Natural killer cell treated with Interleukin-12 subunit alpha and Interleukin-12 subunit beta and Interleukin-15 and Interleukin-18, amount 100 ng/mL, for 72 hours (primary cell): ENCODE measurements around the gene ERI2. TPM values are rescaled to one million over a fixed set of nuclear protein-coding genes. Genes with fewer than 3 reads are reported as not detected.

Experiments used
- ATAC-seq, 2 donors: fragments of 150-1000 bp; cut with Tn5 transposase in 1 of 2; sonication (Bioruptor Pico), chemical (Tn5 transposase) in 1 of 2; 2 replicates each; pipeline ENCODE4 v1.10.0; 2021
- DNase-seq: peaks from one replicate; pipeline ENCODE4 v3.0.0; 2022; ENCODE audit warnings: low spot score
- H3K27ac Mint-ChIP-seq, 2 donors: 1 replicate in 1 of 2; 2 replicates in 1 of 2; pipeline ENCODE4 v1.8.0; 2022; ENCODE audit warnings: mixed read lengths in 2 of 2, mild to moderate bottlenecking in 1 of 2, moderate library complexity in 1 of 2
- H3K27me3 Mint-ChIP-seq, 2 donors: 1 replicate in 1 of 2; 2 replicates in 1 of 2; pipeline ENCODE4 v1.8.0; 2022; ENCODE audit warnings: mixed read lengths in 2 of 2
- H3K36me3 Mint-ChIP-seq: one replicate; pipeline ENCODE4 v1.8.0; 2022; ENCODE audit warnings: mixed read lengths
- H3K4me1 Mint-ChIP-seq, 2 donors: 1 replicate in 1 of 2; 2 replicates in 1 of 2; pipeline ENCODE4 v1.8.0; 2022; ENCODE audit warnings: low read depth in 2 of 2, mixed read lengths in 2 of 2, mild to moderate bottlenecking in 1 of 2
- H3K4me3 Mint-ChIP-seq: one replicate; pipeline ENCODE4 v1.8.0; 2022; ENCODE audit warnings: mixed read lengths
- H3K9me3 Mint-ChIP-seq: 2 replicates; pipeline ENCODE4 v1.8.0; 2022; ENCODE audit warnings: mixed read lengths
- total RNA-seq, 2 donors: library from RNA; stranded (reverse); gene quantifications; one replicate each; pipeline ENCODE4 v1.2.3, GENCODE V29; 2022

The ERI2 gene, protein sequence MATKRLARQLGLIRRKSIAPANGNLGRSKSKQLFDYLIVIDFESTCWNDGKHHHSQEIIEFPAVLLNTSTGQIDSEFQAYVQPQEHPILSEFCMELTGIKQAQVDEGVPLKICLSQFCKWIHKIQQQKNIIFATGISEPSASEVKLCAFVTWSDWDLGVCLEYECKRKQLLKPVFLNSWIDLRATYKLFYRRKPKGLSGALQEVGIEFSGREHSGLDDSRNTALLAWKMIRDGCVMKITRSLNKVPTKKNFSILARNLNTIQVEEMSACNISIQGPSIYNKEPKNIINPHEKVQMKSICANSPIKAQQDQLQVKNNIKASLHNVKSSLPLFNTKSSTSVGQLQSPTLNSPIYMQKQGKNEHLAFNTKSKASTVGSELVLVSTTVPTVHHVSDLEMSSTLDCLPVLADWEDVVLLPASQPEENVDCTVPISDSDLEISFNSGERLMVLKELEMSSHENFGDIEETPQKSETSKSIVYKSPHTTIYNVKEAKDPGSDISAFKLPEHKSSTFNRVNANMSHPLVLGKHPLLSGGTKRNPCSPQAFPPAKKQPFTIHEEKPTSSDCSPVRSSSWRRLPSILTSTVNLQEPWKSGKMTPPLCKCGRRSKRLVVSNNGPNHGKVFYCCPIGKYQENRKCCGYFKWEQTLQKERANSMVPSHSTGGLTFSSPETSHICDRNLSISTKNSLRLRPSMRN
- 10 to 100 TPM; 14.7 to 22.8 TPM for total RNA-seq

DNA sequence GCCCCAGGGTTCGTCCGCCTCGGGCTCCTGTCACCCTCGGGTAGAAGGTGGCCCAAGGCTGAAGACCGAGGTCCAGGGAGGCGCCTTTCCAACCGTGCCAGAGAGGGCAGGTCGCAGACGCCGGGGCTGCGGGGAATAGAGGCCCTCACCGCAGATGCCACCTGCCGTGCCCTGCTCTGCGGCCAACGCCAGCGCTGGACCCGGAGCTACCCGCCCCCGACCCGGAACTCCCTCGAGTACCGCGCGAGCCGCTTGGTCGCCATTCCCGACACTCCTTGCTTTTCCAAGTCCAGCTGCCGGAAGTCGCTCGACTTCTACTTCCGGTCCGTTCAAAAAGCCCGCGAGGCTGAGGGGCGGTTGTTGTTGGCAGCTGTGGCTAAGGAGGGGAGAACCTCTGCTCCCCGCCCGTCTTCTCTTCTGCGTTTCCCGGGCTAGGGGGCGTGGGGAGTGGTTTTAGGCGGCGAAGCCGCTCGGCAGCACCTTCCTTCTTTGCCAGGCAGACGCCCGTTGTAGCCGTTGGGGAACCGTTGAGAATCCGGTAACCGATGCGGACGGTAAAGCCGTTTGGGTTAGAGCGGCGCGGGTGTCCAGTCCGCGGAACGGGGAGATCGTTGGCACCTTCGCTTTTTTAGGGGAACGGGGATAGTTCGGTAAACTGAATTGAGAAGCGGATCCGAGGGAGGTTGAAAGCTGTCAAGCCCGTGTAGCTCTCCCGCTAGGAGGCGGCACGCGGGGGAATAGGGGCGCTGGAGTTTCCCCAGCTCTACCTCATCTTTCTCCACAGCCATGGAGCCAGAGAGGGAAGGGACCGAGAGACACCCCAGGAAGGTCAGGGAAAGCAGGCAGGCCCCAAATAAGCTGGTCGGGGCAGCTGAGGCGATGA, at the start of gene ERI2, which contains the start of gene REXO5:
Gene ERI2 (minus strand): TSS at position 305 of the 883 bp plus-strand sequence. CDS start 42 bp downstream, at position 263.
Gene REXO5 (plus strand): TSS at position 360 of the 883 bp plus-strand sequence. CDS start 427 bp downstream, at position 787.
- peak within 1 kb of the TSS; percentile 99 to 100 for H3K27ac Mint-ChIP-seq
- H3K4me3 Mint-ChIP-seq, result peak within 1 kb of the TSS; percentile 99
- peaks cover 23 to 27% of the 10 kb centered on the region in 2 donors for H3K4me1 Mint-ChIP-seq
- H3K9me3 Mint-ChIP-seq, result no peaks in the 10 kb centered on the region
- peak; percentile 87 for DNase-seq
- H3K36me3 Mint-ChIP-seq, result no peaks in the 10 kb centered on the region
- peak; percentile 91 to 92 for ATAC-seq
- H3K27me3 Mint-ChIP-seq, result no peaks in the 10 kb centered on the region

DNA sequence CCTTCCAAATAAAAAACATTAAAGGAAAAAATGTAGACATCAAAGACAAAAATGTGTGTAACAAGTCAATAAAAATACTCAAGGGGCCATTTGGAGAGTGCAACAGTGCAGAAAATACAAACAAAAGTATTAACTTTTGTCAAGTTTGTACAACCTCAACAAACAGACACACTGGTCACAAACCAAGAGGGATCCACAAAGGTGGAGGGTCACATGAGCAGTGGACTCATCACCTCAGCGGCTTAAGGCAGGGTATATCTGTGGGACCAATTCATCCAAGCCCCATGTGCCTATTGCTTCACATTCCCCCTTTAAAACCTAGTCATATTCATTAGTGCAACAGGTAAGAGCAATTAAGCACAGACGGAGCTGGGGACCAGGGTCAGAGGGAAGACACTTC, 48.7 kb upstream of the ERI2 start:
- no peaks in the 10 kb centered on the region for H3K27me3 Mint-ChIP-seq
- H3K36me3 Mint-ChIP-seq, result peaks cover 24% of the 10 kb centered on the region
- DNase-seq, result no peak
- H3K27ac Mint-ChIP-seq, result no peak overlapping the region
- H3K9me3 Mint-ChIP-seq, result no peaks in the 10 kb centered on the region
- ATAC-seq, result no peak
- no peak overlapping the region for H3K4me3 Mint-ChIP-seq
- peaks cover 25 to 27% of the 10 kb centered on the region in 2 donors for H3K4me1 Mint-ChIP-seq

DNA sequence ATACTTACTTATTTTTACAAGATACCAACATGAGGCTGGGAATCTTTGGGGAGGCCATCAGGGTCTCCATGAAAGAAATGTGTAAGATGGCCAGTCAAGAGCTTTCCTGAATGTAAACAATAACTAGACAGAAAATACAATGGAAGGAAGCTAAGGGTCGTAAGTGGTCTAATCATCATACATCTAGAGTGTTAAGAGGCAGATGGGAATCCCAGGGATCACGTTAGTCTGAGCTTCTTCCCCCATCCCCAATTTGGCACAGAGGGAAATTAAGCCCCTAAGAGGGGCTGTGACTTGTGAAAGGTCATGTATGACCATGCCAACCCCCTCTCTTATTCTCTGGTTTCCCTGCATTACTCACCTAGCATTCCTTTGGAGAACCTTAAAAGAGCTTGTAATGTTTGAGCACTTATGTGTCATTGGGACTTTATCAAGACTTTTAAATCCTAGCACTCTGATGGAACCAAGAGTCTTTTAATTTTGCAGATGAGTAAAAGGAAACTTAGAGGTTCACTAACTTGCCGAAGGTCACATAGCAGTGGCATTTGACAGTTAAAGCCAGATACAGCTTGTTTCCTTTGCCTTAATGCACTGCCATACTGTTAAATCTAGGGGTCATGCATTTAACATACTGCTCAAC, 47.8 kb upstream of the ERI2 start:
- Mint-ChIP-seq H3K36me3 (peaks cover 18% of the 10 kb centered on the region), H3K4me3 (no peak overlapping the region), H3K9me3 (no peaks in the 10 kb centered on the region), H3K4me1 (peaks cover 26 to 35% of the 10 kb centered on the region in 2 donors), H3K27ac (peak overlapping the region in 1 of 2 donors; percentile 28), H3K27me3 (no peaks in the 10 kb centered on the region)
- ATAC-seq (no peak), DNase-seq (no peak)

DNA sequence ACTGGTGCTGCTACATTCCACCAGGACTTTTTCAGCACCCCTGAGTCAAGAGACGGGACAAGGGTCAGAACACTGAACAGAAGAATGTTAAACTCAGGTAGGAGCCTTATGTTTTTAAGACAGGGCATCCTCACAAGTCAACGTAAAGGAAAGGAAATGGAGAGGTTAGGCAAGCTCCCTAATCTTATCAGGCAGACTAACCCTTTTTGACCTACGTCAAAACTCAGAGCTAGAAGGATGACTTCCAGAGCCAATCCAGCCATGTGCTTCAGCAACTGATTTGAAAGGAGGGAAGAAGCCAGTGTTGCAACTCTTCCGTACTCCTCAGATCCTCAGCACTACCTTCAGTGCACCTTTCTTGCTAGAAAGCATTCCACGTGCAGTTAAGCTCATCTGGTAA, 46.9 kb upstream of the ERI2 start:
- Mint-ChIP-seq H3K36me3 (peaks cover 18% of the 10 kb centered on the region), H3K9me3 (no peaks in the 10 kb centered on the region), H3K4me3 (no peak overlapping the region), H3K4me1 (peaks cover 27 to 38% of the 10 kb centered on the region in 2 donors), H3K27me3 (no peaks in the 10 kb centered on the region), H3K27ac (no peak overlapping the region)
- no peak for DNase-seq
- ATAC-seq, result no peak

DNA sequence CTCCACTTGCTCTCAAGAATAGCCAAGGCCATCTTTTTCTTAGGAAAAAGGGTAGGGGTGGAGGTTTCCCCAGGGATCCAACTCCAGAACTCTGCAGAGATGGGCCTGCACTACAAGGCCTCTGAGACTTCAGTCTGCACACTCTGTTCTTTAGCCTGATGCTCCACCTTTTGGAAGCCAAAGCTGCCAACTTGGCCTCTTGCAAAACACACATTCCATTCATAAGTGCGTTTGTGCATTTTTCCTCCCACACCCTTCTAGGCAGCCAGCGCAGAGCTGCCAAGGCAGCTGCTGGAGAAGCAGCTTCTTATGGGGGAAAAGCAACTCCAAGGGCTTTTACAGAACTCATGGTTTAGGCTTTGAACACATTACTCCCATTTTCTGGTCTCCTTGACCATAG, 45.3 kb upstream of the ERI2 start:
- ATAC-seq (no peak), DNase-seq (no peak)
- H3K36me3 Mint-ChIP-seq, result peaks cover 13% of the 10 kb centered on the region
- no peak overlapping the region for H3K4me3 Mint-ChIP-seq
- no peaks in the 10 kb centered on the region for H3K9me3 Mint-ChIP-seq
- peaks cover 33 to 43% of the 10 kb centered on the region in 2 donors for H3K4me1 Mint-ChIP-seq
- no peak overlapping the region for H3K27ac Mint-ChIP-seq
- H3K27me3 Mint-ChIP-seq, result no peaks in the 10 kb centered on the region

DNA sequence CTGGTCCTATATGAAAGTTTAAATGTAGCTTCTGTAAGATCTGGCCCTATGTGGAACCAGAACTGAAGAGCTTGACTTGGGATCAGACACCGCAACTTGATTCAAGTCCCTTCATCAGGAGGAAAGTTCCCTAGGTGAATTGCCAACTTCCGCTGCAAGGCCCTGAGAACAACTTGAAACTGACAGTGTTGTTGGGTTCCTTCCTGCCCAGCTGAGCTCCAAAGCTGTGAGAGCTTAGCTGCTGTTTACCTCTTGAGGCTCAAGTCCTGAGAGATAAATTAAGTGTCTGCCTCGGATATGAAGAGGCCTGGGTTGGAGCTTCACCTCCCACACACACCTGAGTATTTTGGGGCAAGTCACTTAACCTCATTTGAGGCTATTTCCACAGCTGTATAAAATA, 44.7 kb upstream of the ERI2 start:
- DNase-seq (no peak), ATAC-seq (no peak)
- Mint-ChIP-seq H3K4me1 (peaks cover 30 to 41% of the 10 kb centered on the region in 2 donors), H3K36me3 (peaks cover 11% of the 10 kb centered on the region), H3K4me3 (no peak overlapping the region), H3K27ac (peak overlapping the region in 1 of 2 donors; percentile 53), H3K9me3 (no peaks in the 10 kb centered on the region), H3K27me3 (no peaks in the 10 kb centered on the region)

DNA sequence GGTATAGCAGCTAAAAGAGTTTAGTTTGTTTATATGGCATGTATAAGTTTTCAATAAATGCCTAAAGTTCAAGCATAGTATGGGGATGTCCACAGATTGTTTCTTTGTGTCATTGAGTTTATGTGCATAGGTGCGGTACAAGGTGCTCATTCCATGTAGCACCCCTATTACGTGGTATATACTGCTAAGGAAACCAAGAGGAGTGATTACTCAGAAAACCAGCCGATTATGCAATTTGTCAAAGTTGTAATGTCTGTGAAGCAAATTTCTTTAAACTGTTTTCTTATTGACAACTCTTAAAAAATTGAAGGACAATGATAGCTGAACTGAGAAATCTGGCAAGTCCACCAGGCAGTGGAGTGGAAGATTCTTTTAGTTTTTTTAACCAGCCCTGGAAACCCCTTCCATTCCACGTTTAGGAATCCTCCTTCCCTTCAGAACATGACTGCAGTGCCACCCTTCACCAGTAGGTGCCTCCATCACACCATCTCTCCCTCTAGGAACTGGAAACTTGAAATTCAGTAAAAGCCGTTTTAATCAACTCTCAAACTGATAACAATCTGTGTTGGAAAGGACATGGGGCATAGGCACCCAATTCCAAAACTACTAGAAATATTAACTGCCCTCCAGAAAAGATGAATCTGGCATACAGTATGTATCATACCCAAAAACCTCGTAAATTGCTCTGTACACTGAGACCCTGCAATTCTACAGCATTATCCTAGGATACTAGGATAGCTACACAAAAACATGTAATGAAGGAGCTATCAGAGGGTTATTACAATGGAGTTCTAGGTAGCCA, 43.5 kb upstream of the ERI2 start:
- peak; percentile 65 for ATAC-seq
- Mint-ChIP-seq H3K4me1 (peaks cover 26 to 43% of the 10 kb centered on the region in 2 donors), H3K27me3 (no peaks in the 10 kb centered on the region)

DNA sequence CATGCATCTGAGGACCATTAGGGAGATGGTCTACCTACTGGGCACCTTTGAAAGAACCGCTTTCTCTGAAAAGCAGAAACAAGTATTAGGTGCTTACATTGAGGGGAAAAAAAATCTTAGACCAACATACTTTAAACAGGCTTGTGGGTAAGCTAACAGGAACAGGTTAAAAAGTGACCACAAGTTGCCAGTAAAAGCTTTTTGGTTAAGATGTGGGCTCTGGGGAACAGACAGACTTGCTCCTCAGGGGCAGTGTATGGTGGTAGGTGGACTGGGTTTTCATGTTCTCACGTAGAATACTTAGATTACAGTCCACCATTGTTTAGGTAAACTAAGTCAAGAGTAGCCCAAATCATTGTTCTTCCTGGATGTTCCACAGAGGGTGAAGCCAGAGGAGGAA, 41.3 kb upstream of the ERI2 start:
- peaks cover 37 to 49% of the 10 kb centered on the region in 2 donors for H3K4me1 Mint-ChIP-seq
- peak overlapping the region; percentile 39 for H3K4me3 Mint-ChIP-seq
- no peaks in the 10 kb centered on the region for H3K9me3 Mint-ChIP-seq
- no peaks in the 10 kb centered on the region for H3K36me3 Mint-ChIP-seq
- peak overlapping the region; percentile 48 to 64 for H3K27ac Mint-ChIP-seq
- ATAC-seq (peak; percentile 57 to 60), DNase-seq (no peak)
- no peaks in the 10 kb centered on the region for H3K27me3 Mint-ChIP-seq

More for the DNA sequence above, 43.5 kb upstream of the ERI2 start:
- H3K9me3 Mint-ChIP-seq, result no peaks in the 10 kb centered on the region
- peak overlapping the region; percentile 15 to 53 for H3K27ac Mint-ChIP-seq
- DNase-seq, result peak; percentile 65
- no peaks in the 10 kb centered on the region for H3K36me3 Mint-ChIP-seq
- H3K4me3 Mint-ChIP-seq, result peak overlapping the region; percentile 2

DNA sequence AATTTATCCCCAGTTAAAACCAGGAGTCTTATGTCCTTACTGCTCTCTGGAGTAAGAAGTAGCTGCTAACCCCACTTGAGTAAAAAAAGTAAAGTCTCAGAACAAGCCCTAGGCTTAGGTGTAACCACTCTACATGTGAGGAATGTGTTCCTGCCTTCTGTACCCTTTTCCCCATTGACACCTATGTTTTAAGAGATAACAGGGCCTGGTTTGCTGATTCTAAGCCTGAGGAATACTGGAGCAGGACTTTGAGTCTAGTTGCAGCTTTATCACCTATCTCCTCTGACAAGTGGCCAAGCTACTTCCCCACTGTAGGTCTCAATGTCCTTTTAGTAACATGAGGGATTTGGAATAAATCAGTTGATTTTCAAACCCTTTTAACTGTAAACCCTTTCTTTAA, 40.3 kb upstream of the ERI2 start:
- Mint-ChIP-seq H3K4me3 (no peak overlapping the region), H3K9me3 (no peaks in the 10 kb centered on the region), H3K27me3 (no peaks in the 10 kb centered on the region), H3K4me1 (peaks cover 37 to 49% of the 10 kb centered on the region in 2 donors), H3K36me3 (no peaks in the 10 kb centered on the region), H3K27ac (peak overlapping the region; percentile 48 to 64)
- ATAC-seq, result no peak
- DNase-seq, result no peak

DNA sequence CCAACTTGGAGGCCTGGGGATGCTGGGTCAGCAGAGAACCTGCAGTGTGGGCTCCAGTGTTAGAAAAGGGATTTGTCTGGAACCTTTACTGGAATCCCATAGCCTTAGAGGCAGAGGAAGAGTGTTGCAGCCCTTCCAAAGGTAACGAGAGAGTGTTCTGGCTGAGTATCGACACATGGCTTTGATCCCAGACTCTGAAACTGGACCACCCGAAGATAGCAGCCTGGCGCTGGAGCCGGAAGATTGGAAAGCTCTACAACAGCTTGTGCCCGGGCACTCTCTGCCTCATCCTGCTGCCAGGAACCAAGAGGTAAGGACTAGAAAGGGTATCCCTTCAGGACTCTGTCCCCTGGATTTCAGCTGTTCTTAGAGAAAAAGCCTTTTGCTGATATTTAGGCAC, 39.8 kb upstream of the ERI2 start:
- no peak for ATAC-seq
- Mint-ChIP-seq H3K9me3 (no peaks in the 10 kb centered on the region), H3K4me3 (no peak overlapping the region), H3K27ac (peak overlapping the region in 1 of 2 donors; percentile 79), H3K27me3 (no peaks in the 10 kb centered on the region), H3K36me3 (no peaks in the 10 kb centered on the region), H3K4me1 (peaks cover 37 to 49% of the 10 kb centered on the region in 2 donors)
- no peak for DNase-seq

DNA sequence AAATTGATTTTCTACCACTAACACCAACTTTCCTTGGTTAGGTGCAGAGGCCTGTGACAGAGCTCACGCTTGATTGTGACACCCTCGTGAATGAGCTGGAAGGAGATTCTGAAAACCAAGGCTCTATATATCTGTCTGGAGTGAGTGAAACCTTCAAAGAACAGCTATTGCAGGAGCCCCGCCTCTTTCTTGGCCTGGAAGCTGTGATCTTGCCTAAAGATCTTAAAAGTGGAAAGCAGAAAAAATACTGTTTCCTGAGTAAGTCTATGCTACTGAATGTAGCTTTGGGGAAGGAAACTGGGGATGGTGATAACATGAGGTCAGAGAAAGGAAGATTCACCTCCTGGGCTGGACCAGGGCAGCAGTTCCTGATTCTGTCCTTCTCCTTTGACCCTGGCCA, 38.3 kb upstream of the ERI2 start:
- no peak for DNase-seq
- no peaks in the 10 kb centered on the region for H3K36me3 Mint-ChIP-seq
- no peaks in the 10 kb centered on the region for H3K9me3 Mint-ChIP-seq
- peak overlapping the region; percentile 27 to 79 for H3K27ac Mint-ChIP-seq
- peaks cover 30 to 40% of the 10 kb centered on the region in 2 donors for H3K4me1 Mint-ChIP-seq
- no peaks in the 10 kb centered on the region for H3K27me3 Mint-ChIP-seq
- ATAC-seq, result peak; percentile 43 to 46
- H3K4me3 Mint-ChIP-seq, result peak overlapping the region; percentile 16

DNA sequence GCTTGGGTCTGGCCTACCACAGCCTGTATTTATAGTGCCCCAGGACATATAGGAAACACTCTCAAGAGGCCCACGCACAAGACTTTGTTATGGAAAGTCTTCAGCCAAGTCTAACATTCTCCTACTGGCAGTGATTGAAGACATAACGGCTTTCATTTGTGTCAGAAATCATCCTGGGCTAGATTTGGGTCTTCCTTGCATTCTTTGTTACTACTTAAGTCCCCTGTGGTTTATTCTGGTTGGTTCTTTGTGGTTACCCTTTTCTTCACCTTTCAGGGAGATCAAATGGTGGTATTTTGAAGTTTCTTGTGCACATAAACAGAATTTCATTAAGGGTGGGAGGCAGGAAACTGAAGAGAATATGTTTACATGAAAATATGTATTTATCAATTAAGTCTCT, 37.8 kb upstream of the ERI2 start:
- Mint-ChIP-seq H3K27me3 (no peaks in the 10 kb centered on the region), H3K9me3 (no peaks in the 10 kb centered on the region), H3K36me3 (no peaks in the 10 kb centered on the region), H3K27ac (peak overlapping the region; percentile 27 to 79), H3K4me3 (peak overlapping the region; percentile 16), H3K4me1 (peaks cover 26 to 35% of the 10 kb centered on the region in 2 donors)
- no peak for DNase-seq
- no peak for ATAC-seq
